ENCODE results near the gene RPL35A. TPM values are rescaled to one million over a fixed set of nuclear protein-coding genes. Genes with fewer than 3 reads are reported as not detected.

RPL35A gene
- total and polyA plus RNA-seq, 9 of the 15 experiments (the other 6 are each of a cell fraction or from before 2014, with no cell fraction given), result 1,475 to 2,942 (median 2,367) TPM

DNA sequence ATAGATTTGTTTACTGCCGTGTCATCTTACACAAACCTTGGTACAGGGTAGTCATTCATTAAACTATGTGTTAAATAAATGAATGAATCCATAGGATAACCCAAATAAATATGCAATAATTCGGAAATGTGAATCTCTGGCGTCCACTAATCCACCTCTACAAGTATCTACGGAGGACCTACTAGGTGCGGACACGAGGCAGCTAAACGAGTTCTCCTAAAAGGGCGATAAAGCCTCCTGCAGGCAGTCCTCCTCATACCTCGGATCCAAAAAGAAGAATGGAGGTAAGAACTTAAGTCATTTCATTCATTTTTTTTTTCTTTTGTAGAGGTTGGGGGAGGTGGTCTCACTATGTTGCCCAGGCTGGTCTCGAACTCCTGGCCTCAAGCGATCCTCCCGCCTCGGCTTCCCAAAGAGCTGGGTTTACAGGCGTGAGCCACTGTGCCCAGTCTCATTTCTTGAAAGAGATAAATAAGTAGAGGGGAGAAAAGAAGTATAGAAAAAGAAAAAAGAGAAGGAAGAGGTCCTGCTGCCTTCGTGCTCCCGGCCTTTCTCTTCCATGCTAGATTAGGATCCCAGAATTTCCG lies 706 bp upstream of the RPL35A start (continued):
- TF ChIP-seq TFAP4 (CRISPR knock-in tag; IDR thresholded peaks at IDR 0.05; ENCODE audit: borderline replicate concordance) (0 out of 2 replicates have a peak, but pooled peaks have one; percentile 0), C11orf30 (IDR thresholded peaks at IDR 0.05; ENCODE audit: low read depth) (0 out of 2 replicates have a peak, but pooled peaks have one; percentile 10), TCF7 (IDR thresholded peaks at IDR 0.05; ENCODE audit: borderline replicate concordance) (no peak), BCOR (IDR thresholded peaks at IDR 0.05) (0 out of 2 replicates have a peak, but pooled peaks have one; percentile 36), ZBTB9 (CRISPR knock-in tag; IDR thresholded peaks at IDR 0.05) (no peak), PREB (CRISPR knock-in tag; IDR thresholded peaks at IDR 0.05) (0 out of 2 replicates have a peak, but pooled peaks have one; percentile 60), SOX6 (IDR thresholded peaks at IDR 0.05) (no peak), ZBTB1 (CRISPR knock-in tag; IDR thresholded peaks at IDR 0.05; ENCODE audit: borderline replicate concordance, low read depth) (0 out of 2 replicates have a peak, but pooled peaks have one; percentile 38), GTF2E2 (tag; IDR thresholded peaks at IDR 0.05) (0 out of 2 replicates have a peak, but pooled peaks have one; percentile 45), CBX3 (IDR thresholded peaks at IDR 0.05; ENCODE audit: borderline replicate concordance in 1 of 2, low read length in 2 of 2) (peak in 1 of 2 experiments; percentile 50; a peak in 1 of 3 replicates), ZFP36 (IDR thresholded peaks at IDR 0.05; ENCODE audit: low read depth, low read length, partially characterized antibody) (peak; percentile 14), SMAD2 (IDR thresholded peaks at IDR 0.05; ENCODE audit: low read depth, low read length) (no peak), ZKSCAN1 (IDR thresholded peaks at IDR 0.05; ENCODE audit: low read depth, low read length) (peak; percentile 96)
- TF ChIP-seq, protein P1, sequence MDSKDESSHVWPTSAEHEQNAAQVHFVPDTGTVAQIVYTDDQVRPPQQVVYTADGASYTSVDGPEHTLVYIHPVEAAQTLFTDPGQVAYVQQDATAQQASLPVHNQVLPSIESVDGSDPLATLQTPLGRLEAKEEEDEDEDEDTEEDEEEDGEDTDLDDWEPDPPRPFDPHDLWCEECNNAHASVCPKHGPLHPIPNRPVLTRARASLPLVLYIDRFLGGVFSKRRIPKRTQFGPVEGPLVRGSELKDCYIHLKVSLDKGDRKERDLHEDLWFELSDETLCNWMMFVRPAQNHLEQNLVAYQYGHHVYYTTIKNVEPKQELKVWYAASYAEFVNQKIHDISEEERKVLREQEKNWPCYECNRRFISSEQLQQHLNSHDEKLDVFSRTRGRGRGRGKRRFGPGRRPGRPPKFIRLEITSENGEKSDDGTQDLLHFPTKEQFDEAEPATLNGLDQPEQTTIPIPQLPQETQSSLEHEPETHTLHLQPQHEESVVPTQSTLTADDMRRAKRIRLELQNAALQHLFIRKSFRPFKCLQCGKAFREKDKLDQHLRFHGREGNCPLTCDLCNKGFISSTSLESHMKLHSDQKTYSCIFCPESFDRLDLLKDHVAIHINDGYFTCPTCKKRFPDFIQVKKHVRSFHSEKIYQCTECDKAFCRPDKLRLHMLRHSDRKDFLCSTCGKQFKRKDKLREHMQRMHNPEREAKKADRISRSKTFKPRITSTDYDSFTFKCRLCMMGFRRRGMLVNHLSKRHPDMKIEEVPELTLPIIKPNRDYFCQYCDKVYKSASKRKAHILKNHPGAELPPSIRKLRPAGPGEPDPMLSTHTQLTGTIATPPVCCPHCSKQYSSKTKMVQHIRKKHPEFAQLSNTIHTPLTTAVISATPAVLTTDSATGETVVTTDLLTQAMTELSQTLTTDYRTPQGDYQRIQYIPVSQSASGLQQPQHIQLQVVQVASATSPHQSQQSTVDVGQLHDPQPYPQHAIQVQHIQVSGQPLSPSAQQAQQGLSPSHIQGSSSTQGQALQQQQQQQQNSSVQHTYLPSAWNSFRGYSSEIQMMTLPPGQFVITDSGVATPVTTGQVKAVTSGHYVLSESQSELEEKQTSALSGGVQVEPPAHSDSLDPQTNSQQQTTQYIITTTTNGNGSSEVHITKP (IDR thresholded peaks at IDR 0.05; ENCODE audit: partially characterized antibody), result peak; percentile 5
- TF ChIP-seq, protein P2, sequence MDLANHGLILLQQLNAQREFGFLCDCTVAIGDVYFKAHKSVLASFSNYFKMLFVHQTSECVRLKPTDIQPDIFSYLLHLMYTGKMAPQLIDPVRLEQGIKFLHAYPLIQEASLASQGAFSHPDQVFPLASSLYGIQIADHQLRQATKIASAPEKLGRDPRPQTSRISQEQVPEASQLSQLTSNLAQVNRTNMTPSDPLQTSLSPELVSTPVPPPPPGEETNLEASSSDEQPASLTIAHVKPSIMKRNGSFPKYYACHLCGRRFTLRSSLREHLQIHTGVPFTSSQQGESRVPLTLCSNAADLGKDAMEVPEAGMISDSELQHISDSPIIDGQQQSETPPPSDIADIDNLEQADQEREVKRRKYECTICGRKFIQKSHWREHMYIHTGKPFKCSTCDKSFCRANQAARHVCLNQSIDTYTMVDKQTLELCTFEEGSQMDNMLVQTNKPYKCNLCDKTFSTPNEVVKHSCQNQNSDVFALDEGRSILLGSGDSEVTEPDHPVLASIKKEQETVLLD (IDR thresholded peaks at IDR 0.05), result 0 out of 2 replicates have a peak, but pooled peaks have one; percentile 14

All from K562 (cell line).